ENCODE measurements around the gene SAP30BP. TPM values are rescaled to one million over a fixed set of nuclear protein-coding genes. Genes with fewer than 3 reads are reported as not detected.

The SAP30BP gene
- total and polyA plus RNA-seq, 4 donors, result 20.9 to 33.4 (median 30.2) TPM

DNA sequence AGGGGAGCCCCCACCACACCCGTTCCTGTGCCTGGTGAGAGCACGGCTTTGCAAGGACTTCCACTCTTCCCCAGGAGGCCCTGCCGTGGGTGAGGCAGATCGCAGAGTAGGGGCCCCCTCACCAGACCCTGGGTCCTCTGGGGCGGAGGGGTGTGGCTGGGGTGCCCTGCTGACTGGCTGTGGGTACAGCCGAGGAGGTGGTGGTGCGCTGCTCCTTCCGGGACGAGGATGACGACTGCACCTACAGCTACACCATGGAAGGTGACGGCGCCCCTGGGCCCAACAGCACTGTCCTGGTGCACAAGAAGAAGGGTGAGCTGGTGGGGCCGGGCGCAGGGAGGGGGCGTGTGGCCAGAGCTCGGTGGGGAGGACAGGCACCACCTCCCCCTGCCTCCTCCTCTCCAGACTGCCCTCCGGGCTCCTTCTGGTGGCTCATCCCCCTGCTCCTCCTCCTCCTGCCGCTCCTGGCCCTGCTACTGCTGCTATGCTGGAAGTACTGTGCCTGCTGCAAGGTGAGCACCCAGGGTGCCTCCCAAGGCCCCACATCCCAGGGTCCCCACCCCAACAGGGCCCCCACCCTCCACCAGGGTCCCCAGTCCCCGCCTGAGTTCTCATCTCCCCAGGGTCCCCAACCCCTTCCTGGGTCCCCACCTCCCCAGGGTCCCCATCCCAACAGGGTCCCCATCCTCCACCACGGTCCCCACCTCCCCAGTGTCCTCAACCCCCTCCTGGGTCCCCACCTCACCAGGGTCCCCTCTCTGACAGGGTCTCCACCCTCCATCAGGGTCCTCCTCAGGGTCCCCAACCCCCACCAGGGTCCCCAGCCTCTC, 70.2 kb downstream of the SAP30BP start:
- no peak for DNase-seq (ENCODE audit: low spot score)
- no peaks in the 10 kb centered on the region for H3K9me3 ChIP-seq (ENCODE audit: control insufficient read depth in 4 of 4, low read length in 3 of 4)
- no peaks in the 10 kb centered on the region for H3K27me3 ChIP-seq (ENCODE audit: control insufficient read depth in 4 of 4, insufficient read depth in 4 of 4, low read length in 3 of 4)
- H3K27ac ChIP-seq (ENCODE audit: low read depth in 1 of 2, low read length in 2 of 2), result no peak overlapping the region
- no peak overlapping the region for H3K9ac ChIP-seq (ENCODE audit: low read depth in 1 of 2, low read length in 2 of 2)
- H3K36me3 ChIP-seq (ENCODE audit: control insufficient read depth in 4 of 4, insufficient read depth in 3 of 4, low read depth in 1 of 4, low read length in 3 of 4), result no peaks in the 10 kb centered on the region
- H3K4me1 ChIP-seq (ENCODE audit: control insufficient read depth in 4 of 4, insufficient read depth in 4 of 4, low read length in 3 of 4), result peaks cover 2 to 8% (median 7%) of the 10 kb centered on the region in 4 donors
- WGBS, result 84% methylated on average over 20 of the region's 20 CpGs
- no peak overlapping the region for H3K4me3 ChIP-seq (ENCODE audit: low read depth in 1 of 3, low read length in 3 of 3)
- TF ChIP-seq RXRA (IDR thresholded peaks at IDR 0.05) (no peak), HNF4G (IDR thresholded peaks at IDR 0.05) (no peak), TAF1 (conservative IDR thresholded peaks at IDR 0.05) (no peak), RAD21 (IDR thresholded peaks at IDR 0.05) (no peak), GABPA (IDR thresholded peaks at IDR 0.05 in 1 of 2, conservative IDR thresholded peaks at IDR 0.05 in 1 of 2) (no peak), FOXA1 (IDR thresholded peaks at IDR 0.05) (no peak), NR2F2 (IDR thresholded peaks at IDR 0.05) (no peak), EGR1 (IDR thresholded peaks at IDR 0.05; ENCODE audit: low read depth in 2 of 2) (no peak), REST (IDR thresholded peaks at IDR 0.05) (no peak), HNF4A (conservative IDR thresholded peaks at IDR 0.05) (no peak), FOXA2 (IDR thresholded peaks at IDR 0.05) (no peak), SP1 (IDR thresholded peaks at IDR 0.05) (no peak), YY1 (IDR thresholded peaks at IDR 0.05) (no peak), JUND (IDR thresholded peaks at IDR 0.05) (no peak)
- TF ChIP-seq, protein P1, sequence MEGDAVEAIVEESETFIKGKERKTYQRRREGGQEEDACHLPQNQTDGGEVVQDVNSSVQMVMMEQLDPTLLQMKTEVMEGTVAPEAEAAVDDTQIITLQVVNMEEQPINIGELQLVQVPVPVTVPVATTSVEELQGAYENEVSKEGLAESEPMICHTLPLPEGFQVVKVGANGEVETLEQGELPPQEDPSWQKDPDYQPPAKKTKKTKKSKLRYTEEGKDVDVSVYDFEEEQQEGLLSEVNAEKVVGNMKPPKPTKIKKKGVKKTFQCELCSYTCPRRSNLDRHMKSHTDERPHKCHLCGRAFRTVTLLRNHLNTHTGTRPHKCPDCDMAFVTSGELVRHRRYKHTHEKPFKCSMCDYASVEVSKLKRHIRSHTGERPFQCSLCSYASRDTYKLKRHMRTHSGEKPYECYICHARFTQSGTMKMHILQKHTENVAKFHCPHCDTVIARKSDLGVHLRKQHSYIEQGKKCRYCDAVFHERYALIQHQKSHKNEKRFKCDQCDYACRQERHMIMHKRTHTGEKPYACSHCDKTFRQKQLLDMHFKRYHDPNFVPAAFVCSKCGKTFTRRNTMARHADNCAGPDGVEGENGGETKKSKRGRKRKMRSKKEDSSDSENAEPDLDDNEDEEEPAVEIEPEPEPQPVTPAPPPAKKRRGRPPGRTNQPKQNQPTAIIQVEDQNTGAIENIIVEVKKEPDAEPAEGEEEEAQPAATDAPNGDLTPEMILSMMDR (IDR thresholded peaks at IDR 0.05; ENCODE audit: low read depth, low read length, missing input control), result no peak
- TF ChIP-seq, protein P2, sequence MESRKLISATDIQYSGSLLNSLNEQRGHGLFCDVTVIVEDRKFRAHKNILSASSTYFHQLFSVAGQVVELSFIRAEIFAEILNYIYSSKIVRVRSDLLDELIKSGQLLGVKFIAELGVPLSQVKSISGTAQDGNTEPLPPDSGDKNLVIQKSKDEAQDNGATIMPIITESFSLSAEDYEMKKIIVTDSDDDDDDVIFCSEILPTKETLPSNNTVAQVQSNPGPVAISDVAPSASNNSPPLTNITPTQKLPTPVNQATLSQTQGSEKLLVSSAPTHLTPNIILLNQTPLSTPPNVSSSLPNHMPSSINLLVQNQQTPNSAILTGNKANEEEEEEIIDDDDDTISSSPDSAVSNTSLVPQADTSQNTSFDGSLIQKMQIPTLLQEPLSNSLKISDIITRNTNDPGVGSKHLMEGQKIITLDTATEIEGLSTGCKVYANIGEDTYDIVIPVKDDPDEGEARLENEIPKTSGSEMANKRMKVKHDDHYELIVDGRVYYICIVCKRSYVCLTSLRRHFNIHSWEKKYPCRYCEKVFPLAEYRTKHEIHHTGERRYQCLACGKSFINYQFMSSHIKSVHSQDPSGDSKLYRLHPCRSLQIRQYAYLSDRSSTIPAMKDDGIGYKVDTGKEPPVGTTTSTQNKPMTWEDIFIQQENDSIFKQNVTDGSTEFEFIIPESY (IDR thresholded peaks at IDR 0.05), result no peak
- TF ChIP-seq, protein P3, sequence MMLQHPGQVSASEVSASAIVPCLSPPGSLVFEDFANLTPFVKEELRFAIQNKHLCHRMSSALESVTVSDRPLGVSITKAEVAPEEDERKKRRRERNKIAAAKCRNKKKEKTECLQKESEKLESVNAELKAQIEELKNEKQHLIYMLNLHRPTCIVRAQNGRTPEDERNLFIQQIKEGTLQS (IDR thresholded peaks at IDR 0.05), result no peak
- TF ChIP-seq, protein P4, sequence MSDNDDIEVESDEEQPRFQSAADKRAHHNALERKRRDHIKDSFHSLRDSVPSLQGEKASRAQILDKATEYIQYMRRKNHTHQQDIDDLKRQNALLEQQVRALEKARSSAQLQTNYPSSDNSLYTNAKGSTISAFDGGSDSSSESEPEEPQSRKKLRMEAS (IDR thresholded peaks at IDR 0.05), result no peak
